ENCODE measurements around the gene C19orf85. TPM values are rescaled to one million over a fixed set of nuclear protein-coding genes. Genes with fewer than 3 reads are reported as not detected.
A peak's percentile ranks its signal among the peaks of the same experiment; 100 is the strongest.
"Not testable (repeated sequence)": the region's sequence is repeated elsewhere in the genome, so short reads cannot be mapped to it uniquely, and the experiment has no call there.

The C19orf85 gene
- total RNA-seq, 1 donor from 2014 or later: not detected

DNA sequence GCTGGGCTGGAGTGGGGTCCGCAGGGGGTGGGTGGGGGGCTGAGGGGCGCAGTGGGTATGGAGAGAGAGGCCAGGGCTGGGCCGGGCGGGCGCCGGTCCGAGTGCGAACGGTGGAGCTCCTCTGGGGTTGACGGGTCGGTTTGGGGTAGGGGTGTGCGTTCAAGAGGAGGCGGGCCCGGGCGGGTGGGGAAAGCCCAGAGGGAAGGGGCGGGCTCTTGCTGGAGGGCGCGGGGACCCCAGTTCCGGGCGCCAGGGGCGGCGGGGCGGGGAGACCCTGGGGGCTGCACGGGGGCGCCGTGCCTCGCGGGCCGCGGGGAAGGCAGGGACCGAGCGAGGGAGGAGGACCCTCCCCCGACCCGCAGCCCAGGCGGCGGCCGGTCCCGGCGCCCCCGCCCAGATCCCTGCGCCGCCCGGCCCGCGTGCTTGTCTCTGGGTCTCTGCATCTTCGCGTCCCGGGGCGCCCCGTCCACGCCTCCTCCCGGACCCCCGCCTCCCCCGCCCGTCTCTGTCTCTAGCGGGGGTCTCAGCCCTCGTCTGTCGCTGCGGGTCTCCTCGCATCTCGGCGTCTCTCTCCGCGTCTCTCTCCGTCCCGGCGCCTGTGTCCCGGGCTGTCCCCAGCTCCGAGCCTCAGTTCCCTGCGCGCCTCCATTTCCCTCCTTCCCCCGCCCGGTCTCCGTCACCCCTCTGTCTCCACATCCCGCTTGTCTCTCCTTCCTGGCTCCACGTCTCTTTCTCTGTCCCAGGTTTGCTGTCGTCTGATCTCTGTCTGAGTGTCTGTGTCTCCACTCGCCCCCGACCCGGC, 13.2 kb downstream of the C19orf85 start:
- DNase-seq: no peak
- no peak overlapping the region for H3K4me3 ChIP-seq
- intact Hi-C loops (cut with DNase I): no loop called here

DNA sequence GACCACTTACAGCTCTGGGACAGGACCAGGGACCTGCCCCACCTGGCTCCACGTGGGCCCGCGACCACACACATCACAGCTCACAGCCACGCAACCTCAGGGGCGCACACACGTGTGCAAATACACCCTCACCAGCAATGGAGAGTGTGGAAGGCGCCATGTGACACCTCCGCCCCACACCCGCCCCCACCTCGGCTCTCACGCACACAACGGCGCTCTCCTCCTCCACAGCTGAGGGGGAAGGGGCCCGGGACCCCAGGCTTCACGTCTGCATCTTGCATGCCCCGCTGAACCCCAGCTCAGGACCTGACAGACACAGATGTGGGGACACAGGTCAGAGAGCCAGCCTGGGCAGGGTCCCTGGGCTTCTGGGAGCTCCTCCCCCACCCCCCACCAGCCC, 15.1 kb downstream of the C19orf85 start:
- H3K4me1 ChIP-seq: peaks cover 5% of the 10 kb centered on the region
- no peaks in the 10 kb centered on the region for H3K9me3 ChIP-seq
- H3K4me3 ChIP-seq: no peak overlapping the region
- no peaks in the 10 kb centered on the region for H3K36me3 ChIP-seq
- no peak for DNase-seq
- no peak for ATAC-seq
- TF ChIP-seq, protein P1, sequence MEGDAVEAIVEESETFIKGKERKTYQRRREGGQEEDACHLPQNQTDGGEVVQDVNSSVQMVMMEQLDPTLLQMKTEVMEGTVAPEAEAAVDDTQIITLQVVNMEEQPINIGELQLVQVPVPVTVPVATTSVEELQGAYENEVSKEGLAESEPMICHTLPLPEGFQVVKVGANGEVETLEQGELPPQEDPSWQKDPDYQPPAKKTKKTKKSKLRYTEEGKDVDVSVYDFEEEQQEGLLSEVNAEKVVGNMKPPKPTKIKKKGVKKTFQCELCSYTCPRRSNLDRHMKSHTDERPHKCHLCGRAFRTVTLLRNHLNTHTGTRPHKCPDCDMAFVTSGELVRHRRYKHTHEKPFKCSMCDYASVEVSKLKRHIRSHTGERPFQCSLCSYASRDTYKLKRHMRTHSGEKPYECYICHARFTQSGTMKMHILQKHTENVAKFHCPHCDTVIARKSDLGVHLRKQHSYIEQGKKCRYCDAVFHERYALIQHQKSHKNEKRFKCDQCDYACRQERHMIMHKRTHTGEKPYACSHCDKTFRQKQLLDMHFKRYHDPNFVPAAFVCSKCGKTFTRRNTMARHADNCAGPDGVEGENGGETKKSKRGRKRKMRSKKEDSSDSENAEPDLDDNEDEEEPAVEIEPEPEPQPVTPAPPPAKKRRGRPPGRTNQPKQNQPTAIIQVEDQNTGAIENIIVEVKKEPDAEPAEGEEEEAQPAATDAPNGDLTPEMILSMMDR (IDR thresholded peaks at IDR 0.05): no peak
- intact Hi-C loops (cut with DNase I): no loop called here
- H3K27ac ChIP-seq: no peak overlapping the region
- peaks cover 57% of the 10 kb centered on the region for H3K27me3 ChIP-seq (ENCODE audit: low read depth)

More for the DNA sequence above, 13.2 kb downstream of the C19orf85 start:
- no peaks in the 10 kb centered on the region for H3K9me3 ChIP-seq
- H3K4me1 ChIP-seq: peaks cover 5% of the 10 kb centered on the region
- no peaks in the 10 kb centered on the region for H3K36me3 ChIP-seq
- no peak overlapping the region for H3K27ac ChIP-seq
- peaks cover 41% of the 10 kb centered on the region for H3K27me3 ChIP-seq (ENCODE audit: low read depth)
- TF ChIP-seq, protein P1 (IDR thresholded peaks at IDR 0.05): no peak
- ATAC-seq: no peak

DNA sequence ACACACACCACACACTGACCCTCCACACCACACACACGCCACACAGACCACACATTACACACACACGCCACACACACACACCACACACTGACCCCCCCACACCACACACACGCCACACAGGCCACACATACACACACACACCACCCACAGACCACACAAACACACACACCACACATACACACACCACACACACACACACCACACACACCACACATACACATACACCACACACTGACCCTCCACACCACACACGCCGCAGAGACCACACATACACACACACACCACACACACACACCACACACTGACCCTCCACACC, 16.4 kb downstream of the C19orf85 start:
- H3K27ac ChIP-seq; ATAC-seq; H3K9me3 ChIP-seq; intact Hi-C loops (cut with DNase I); H3K4me1 ChIP-seq; H3K36me3 ChIP-seq; DNase-seq; H3K4me3 ChIP-seq: not testable (repeated sequence)
- peaks cover 68% of the 10 kb centered on the region for H3K27me3 ChIP-seq (ENCODE audit: low read depth)

DNA sequence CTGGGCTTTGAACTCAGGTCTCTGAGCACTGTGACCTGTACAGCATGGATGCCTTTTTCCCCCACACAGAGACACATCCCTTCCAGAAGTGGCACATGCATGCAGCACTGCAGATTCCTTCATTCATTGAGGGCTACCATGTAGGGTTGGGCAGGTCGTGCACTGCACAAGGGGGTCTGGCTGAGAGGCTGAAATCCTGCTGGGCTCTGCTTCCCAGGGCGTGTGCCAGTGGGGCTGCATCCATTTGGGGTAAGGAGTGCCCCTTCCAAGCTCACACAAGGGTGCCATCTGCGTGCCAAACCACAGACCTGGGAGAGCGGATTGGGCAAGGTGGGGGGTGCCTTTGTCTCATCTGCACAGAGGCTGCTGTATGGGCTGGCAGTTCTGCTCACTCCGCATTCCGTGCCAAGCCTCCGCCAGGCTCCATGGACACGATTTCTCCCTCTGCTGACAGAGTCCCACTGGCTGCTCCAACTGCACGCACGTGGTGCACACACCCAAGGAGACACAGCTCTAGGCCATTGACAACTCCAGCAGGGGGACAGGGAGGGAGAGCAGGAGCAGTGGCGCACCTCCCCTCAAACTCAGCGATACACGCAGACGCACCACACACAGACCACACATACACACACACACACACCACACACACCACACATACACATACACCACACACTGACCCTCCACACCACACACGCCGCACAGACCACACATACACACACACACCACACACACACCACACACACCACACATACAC, 17.0 kb downstream of the C19orf85 start:
- H3K36me3 ChIP-seq: no peaks in the 10 kb centered on the region
- H3K27ac ChIP-seq: no peak overlapping the region
- no peak overlapping the region for H3K4me3 ChIP-seq
- H3K27me3 ChIP-seq (ENCODE audit: low read depth): peaks cover 64% of the 10 kb centered on the region
- ATAC-seq (peak in 1 of 2 donors; percentile 15), DNase-seq (no peak)
- intact Hi-C loops (cut with DNase I): no loop called here
- no peaks in the 10 kb centered on the region for H3K9me3 ChIP-seq
- H3K4me1 ChIP-seq: peaks cover 5% of the 10 kb centered on the region
- TF ChIP-seq, protein P1 (IDR thresholded peaks at IDR 0.05): no peak

DNA sequence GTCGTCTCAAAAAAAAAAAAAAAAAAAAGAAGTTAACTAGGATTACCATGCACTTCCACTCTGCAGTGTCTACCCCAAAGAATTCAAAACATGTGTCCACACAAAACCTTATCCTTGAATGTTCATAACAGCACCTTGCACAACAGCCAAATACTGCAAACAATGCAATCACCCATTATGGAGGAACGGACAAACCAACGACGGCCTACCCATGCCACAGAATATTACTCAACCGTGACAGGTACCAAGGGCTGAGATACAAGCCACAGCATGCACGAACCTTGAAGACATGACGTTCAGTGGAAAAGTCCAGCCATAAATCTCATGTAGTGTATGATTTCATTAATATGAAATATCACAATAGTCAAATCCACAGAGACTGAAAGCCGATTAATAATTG, 18.5 kb downstream of the C19orf85 start:
- peaks cover 63% of the 10 kb centered on the region for H3K27me3 ChIP-seq (ENCODE audit: low read depth)
- no peak for ATAC-seq
- TF ChIP-seq, protein P1 (IDR thresholded peaks at IDR 0.05): no peak
- H3K36me3 ChIP-seq: no peaks in the 10 kb centered on the region
- intact Hi-C loops (cut with DNase I): no loop called here
- peaks cover 10% of the 10 kb centered on the region for H3K4me1 ChIP-seq
- H3K4me3 ChIP-seq: no peak overlapping the region
- no peaks in the 10 kb centered on the region for H3K9me3 ChIP-seq
- no peak overlapping the region for H3K27ac ChIP-seq
- DNase-seq: no peak

DNA sequence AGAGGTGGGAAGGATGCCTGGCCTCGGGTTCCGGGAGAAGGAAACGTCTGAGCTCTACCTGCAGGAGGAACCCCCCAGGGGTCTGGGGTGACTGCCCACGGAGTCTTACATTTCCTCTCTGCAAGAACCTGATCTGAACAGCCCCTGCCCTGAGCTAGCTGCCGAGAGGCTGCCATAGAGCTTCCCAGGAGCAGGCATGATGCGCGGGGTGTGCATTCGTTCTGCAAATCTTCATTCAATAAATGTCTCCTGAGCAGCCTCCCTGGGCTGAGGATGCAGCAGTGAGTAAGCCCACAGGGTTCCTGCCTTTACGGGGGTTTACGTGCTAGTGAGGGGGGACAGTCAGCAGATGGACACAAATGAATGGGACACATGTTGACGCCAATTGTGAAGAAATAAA, 19.9 kb downstream of the C19orf85 start:
- no peak overlapping the region for H3K4me3 ChIP-seq
- TF ChIP-seq, protein P1 (IDR thresholded peaks at IDR 0.05): no peak

More for the DNA sequence above, 19.9 kb downstream of the C19orf85 start:
- Histone ChIP-seq H3K27me3 (ENCODE audit: low read depth) (peaks cover 73% of the 10 kb centered on the region), H3K36me3 (no peaks in the 10 kb centered on the region), H3K4me1 (peaks cover 10% of the 10 kb centered on the region), H3K9me3 (no peaks in the 10 kb centered on the region), H3K27ac (no peak overlapping the region)
- DNase-seq (no peak), ATAC-seq (no peak)
- intact Hi-C loops (cut with DNase I): no loop called here

Measured in lower lobe of right lung (tissue), 2 donors.